Fibroblast of lung (primary cell): ENCODE measurements around the gene DNTT.

Source experiments
- EZH2 ChIP-seq: IDR thresholded peaks from 2 replicates; pipeline ENCODE4 v1.5.1; 2012; ENCODE audit warnings: low read length, control low read depth, mild to moderate bottlenecking; ENCODE audit errors: missing control alignments
- TF ChIP-seq, protein P1 (sequence below), 2 donors: IDR thresholded peaks in 1 of 2; conservative IDR thresholded peaks in 1 of 2; 1 replicate in 1 of 2; 2 replicates in 1 of 2; pipeline ENCODE4 v1.5.1; 2011 to 2012; ENCODE audit warnings: low read length in 2 of 2, control low read depth in 1 of 2, inconsistent platforms in 1 of 2, low read depth in 1 of 2, mild to moderate bottlenecking in 1 of 2

DNA sequence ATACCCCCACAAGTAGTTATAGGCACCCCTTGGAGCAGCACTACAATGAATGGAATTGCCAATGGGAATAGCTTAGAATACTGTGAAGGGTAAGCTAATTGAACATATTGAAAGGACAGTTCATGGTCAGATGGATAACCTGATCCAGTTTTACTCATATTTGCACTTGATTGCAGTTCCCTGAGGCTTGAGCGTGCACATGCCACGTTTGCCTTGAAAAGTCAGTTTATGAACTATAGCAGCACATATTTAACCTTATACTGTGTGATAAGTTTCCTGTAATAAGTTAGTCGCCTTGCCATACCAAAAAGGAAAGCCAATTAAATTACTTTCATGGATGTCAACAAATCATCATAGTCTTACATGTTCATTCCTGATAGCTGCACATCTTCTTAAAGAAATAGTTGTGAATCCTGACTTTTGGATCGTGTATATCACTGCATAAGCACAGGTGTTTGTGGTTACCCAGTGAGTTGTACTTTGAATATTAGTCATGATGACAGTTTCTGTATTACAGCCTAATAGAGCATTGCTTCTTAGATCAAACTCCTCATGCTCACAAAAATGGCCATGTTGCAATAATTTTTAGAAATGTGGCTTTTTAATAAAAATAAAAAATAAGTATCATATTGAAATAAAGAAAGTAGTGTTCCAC lies 21.6 kb downstream of the DNTT start:
- TF ChIP-seq, protein P1, sequence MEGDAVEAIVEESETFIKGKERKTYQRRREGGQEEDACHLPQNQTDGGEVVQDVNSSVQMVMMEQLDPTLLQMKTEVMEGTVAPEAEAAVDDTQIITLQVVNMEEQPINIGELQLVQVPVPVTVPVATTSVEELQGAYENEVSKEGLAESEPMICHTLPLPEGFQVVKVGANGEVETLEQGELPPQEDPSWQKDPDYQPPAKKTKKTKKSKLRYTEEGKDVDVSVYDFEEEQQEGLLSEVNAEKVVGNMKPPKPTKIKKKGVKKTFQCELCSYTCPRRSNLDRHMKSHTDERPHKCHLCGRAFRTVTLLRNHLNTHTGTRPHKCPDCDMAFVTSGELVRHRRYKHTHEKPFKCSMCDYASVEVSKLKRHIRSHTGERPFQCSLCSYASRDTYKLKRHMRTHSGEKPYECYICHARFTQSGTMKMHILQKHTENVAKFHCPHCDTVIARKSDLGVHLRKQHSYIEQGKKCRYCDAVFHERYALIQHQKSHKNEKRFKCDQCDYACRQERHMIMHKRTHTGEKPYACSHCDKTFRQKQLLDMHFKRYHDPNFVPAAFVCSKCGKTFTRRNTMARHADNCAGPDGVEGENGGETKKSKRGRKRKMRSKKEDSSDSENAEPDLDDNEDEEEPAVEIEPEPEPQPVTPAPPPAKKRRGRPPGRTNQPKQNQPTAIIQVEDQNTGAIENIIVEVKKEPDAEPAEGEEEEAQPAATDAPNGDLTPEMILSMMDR (conservative IDR thresholded peaks at IDR 0.05 in 1 of 2, IDR thresholded peaks at IDR 0.05 in 1 of 2; ENCODE audit: low read depth in 1 of 2, low read length in 2 of 2): no peak
- TF ChIP-seq EZH2: no peak
